NCI-H1417 treated with DMSO at 0.1 percent for 48 hours (cell line): ENCODE results near the gene OCIAD1.
"Not testable (repeated sequence)": the region's sequence is repeated elsewhere in the genome, so short reads cannot be mapped to it uniquely, and the experiment has no call there.

Experiments
- DNase-seq: peaks from one replicate; lab custom pipeline; 2025; lab: John Stamatoyannopoulos, UW

OCIAD1 gene, protein sequence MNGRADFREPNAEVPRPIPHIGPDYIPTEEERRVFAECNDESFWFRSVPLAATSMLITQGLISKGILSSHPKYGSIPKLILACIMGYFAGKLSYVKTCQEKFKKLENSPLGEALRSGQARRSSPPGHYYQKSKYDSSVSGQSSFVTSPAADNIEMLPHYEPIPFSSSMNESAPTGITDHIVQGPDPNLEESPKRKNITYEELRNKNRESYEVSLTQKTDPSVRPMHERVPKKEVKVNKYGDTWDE

DNA sequence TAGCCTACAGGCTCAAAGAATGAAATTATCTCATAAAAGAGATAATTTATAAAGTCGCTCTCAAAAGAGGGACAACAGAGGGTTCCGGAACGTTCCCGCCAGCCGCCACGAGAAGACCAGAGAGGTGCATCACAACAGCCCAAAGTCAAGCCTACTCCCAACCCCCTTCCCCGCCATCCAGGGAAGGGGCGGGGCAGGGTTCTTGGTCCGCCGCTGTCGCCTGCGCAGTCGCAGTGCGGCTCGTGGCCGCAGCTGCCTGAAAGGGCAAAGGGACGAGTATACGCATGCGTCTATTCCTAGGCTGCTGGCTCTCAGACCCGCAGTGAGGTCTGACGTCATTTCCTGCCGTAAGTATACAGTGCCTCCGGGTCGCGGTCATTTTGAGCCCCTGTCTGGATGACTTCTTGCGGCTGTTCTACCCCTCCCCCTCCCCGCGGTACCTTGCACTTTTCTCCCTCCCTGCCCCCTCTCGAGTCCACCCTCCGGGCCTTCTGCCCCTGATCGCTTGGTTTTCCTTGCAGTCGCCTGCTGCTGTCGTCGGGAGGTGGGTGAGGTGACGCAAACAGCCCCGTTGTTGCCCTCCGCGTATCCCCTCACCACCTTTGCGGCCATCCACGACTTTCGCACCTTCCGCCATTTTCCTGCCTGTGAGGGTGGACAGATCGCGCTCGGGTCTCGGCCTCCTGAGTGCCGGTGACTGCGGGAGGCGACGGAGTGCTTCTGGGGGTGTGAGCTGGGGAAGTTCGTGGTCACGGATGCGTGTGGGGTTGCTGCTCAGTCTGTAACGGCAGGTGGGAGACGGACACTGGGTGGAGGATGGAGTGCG, at the start of gene OCIAD1:
Gene OCIAD1 (plus strand): TSS at position 383 of the 826 bp plus-strand sequence. CDS start 1,537 bp downstream, outside the sequence.
- DNase-seq, result peak; percentile 97

DNA sequence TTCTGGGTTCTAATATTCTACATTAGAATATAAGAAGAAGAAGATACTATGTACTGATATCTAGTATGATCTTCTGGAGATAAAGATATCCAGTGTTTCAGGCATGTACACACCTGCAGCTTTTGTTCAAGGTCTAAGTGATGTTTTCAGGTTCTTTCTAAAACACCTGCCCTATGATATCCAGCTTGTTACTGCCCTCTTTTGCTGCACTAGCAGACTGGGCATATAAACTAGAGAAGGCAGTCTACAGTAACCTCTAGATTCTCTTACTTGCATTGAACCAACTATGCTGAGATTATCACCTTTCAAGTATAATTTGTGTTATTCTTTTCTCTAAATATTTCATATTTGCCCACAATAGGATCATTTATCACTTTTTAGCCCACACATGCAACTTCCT, 48.9 kb upstream of the OCIAD1 start:
- no peak for DNase-seq

DNA sequence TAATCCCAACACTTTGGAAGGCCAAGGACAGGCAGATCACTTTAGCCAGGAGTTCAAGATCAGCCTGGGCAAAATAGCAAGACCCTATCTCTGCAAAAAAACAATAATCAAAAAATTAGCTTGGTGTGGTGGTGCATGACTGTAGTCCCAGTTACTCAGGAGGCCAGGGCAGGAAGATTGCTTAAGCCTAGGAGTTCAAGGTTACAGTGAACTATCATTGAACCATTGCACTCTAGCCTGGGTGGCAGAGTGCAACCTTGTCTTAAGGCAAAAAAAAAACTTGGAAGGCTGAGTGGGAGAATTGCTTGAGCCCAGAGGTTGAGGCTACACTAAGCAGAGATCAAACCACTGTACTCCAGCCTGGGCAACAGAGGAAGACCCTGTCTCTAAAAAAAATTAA, 45.6 kb upstream of the OCIAD1 start:
- no peak for DNase-seq

DNA sequence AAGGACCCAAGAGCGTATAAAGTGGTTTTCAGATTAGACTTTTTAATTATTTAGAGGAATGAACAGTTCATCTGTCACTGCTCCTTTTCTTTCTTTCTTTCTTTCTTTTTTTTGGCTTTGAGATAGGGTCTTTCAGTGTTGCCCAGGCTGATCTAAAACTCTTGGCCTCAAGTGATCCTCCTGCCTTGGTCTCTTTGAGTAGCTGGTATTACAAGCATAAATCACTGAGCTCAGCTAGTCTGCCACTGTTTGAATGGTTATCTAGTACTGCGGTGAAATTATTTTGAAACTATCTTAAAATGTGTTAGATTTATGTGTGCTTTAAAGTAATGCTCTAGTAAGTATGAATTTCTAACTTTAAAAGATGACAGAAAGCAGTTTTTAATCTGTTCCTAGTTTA, 44.3 kb upstream of the OCIAD1 start:
- DNase-seq, result no peak

DNA sequence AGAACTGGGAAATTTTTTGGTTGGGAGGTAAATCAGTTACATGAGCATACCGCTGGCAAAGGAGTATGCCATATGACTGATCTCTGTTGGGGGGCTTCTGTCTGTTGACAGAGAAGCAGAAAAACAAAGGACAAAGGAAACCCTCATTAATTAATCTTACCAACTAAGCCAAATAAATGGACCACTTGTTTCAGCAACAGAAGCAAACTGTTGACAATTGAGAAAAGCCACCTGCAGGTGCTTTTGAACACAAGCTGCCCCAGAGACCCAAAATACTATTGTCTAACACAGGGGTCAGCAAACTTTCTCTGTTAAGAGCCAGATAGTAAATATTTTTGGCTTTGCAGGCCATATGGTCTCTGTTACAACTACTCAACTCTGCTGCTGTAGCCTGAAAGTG, 43.8 kb upstream of the OCIAD1 start:
- DNase-seq, result no peak

DNA sequence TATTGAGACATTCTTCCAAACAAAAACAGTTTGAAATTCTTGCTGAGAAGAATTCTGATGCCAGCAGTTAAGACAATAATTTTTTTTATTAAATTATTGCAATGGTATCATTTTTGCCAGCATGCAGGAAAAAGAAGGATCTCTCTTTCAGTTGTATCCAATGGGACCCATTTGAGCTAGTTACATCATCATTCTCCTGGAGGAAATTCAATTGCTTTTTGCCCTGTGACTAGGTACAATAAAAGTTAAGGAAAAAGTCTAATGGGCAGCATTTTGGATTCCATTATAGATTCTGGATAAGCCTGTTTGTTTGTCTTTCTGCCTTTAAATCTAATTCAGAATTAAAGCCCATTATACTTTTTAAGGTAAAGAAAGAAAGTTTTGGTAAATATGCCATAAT, 40.3 kb upstream of the OCIAD1 start:
- DNase-seq, result no peak

DNA sequence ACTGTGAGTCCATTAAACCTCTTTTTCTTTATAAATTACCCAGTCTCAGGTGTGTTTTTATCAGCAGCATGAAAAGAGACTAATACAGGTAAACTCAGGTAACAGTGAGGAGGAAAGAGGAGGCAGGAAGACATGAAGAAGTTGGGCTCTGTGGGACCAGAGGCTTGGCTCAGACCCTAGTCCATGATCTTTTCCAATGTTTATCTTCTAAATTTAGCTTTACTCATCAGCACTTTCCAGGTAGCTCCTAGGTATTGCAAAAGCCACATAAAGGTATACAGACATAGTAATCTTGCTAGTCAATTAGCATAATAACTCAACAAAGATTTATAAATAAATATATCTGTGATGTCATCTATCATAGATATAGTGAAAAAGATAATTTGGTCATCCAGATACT, 39.6 kb upstream of the OCIAD1 start:
- no peak for DNase-seq

DNA sequence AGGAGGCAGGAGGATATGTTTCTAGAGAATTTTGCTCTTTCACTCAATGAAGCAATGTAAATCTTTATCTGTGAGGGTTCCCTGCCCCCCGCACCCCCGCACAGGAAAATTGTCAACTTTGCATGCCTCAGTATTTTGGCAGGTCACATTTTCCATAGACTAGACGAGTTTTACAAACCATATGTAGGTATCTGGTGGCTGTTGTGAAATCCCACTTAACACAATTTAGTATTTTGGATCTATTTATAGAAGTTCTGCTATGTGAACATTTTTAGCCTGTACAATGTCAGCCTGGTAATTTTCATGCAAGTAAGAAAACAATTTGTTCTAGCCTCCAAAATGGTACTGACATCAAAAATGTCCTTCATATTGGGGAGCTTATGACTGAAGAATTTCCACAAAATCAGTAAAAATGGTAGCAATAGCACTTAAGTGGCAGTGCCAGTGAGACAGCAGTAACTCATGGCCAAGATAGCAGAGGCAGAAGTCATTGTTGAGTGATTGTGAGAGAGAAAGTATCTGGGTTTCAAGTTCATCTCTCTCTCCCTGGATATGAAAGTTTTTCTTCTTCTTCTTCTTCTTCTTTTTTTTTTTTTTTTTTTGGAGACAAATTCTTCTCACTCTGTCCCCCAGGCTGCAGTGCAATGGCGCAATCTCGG, 38.4 kb upstream of the OCIAD1 start:
- no peak for DNase-seq

DNA sequence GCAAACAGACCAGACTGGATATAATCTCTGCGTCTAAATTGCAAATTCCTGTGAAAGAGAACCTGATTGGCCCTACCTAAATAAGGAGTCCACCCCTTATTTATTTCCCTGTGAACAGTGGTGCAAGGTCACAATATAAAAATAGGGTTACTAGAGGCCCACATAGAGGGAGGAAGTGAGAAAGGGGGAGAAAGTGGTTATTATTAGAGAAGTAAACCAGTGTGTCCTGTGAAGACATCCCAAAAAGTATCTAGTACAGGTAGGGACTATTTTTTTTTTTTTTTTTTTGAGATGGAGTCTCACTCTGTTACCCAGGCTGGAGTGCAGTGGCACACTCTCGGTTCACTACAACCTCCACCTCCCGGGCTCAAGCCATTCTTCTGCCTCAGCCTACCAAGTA, 35.8 kb upstream of the OCIAD1 start:
- no peak for DNase-seq

DNA sequence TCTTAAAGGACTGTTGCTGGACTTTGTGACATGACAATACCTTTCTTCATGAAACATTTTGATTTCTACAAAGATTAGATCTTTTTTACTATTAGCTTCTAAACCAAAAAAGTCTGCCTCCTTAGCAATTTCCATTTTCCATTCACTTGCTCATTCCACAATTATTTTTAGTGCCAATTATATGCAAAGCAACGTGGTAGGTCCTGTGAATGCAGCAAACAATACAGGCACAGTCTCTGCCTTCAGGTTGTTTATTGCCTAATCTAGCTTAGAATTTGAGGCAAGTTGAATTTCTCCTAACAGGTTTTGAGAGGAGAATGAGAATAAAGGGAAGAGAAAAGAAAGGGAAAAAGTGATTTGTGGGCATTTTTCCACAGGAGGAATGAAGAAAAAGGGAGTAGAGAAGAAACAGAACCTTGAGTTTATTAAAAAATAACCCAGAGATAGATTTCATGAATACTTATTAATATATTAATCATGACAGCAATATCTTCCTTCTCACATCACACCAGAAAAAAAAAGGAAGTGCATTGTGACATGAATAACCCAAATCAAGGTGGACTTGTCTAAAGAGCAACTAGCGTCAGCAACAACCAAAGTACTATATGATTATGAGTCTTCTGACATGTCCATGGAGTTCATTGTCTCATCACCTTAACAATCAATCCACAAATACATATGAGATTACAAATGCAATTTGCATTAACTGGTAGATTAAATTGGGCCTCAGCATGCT, 34.5 kb upstream of the OCIAD1 start:
- no peak for DNase-seq

DNA sequence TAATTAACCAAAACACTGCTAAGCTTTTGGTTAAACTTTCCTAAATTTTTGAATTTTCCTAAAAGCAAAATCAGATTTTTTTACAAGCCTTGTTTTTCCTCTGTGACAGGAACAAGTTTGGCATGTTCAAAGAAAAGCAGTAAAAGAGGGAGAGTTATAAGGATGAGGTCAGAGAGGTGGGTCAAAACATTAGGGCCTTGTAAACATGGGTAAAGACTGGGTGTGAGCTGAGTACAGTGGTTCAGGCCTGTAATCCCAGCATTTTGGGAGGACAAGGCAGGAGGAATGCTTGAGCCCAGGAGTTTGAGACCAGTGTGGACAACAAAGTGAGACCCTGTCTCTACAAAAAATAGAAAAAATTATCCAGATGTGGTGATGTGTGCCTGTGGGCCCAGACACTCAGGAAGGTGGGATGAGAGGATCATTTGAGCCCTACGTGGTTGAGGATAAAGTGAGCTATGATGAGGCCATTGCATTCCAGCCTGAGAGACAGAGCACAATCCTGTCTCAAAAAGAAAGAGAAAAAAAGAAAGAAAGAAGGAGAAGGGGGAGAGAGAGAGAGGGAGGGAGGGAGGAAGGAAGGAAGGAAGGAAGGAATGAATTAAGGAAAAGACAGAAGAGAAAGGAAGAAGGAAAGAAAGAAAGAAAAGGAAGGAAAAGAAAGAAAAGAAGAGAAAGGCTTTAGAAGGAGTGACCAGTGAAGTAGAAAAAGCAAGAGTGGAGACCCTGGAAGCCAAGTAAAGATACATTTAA, 33.8 kb upstream of the OCIAD1 start:
- no peak for DNase-seq

DNA sequence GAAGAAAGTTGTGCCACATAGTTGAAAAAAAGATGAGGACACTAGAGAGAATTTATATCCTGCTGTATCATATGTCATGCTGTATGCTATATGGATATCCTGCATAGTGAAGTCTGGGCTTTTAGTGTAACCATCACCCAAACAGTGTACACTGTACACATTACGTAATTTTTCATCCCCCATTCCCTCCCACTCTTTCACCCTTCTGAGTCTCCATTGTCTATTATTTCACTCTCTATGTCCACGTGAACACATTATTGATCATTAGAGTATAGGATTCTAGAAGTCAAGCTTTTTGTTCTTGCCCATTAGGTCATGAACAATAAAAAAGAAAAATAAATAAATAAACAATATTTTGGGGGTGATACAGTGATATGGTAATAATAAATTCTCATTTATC, 32.8 kb upstream of the OCIAD1 start:
- no peak for DNase-seq

DNA sequence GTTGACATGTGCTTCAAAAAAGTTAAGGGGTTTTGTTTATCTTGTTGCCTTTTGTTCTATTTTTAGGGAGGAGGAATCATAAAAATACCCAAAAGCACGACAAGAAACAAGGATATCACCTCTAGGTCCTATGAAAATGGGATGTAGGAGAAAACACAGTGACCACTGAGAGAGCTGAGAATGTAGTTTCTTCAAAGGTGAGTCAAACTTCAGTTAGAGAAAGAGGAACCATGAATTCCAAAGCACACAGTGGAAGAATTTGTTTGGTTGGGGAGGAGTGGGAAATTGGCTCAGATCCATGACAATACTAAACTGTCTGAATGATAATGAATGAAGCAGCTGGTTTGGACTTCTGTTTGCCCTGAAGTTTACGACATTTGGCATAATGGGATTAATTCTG, 31.7 kb upstream of the OCIAD1 start:
- DNase-seq, result no peak

DNA sequence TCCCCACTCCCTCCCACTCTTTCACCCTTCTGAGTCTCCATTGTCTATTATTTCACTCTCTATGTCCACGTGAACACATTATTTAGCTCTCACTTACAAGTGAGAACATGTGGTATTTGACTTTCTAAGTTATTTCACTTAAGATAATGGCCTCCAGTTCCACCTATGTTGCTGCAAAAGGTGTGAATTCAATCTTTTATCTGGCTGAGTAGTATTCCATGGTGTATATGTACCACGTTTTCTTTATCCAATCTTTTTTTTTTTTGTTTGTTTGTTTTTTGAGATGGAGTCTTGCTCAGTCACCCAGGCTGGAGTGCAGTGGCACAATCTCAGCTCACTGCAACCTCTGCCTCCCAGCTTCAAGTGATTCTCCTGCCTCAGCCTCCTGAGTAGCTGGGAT, 30.7 kb upstream of the OCIAD1 start:
- not testable (repeated sequence) for DNase-seq

DNA sequence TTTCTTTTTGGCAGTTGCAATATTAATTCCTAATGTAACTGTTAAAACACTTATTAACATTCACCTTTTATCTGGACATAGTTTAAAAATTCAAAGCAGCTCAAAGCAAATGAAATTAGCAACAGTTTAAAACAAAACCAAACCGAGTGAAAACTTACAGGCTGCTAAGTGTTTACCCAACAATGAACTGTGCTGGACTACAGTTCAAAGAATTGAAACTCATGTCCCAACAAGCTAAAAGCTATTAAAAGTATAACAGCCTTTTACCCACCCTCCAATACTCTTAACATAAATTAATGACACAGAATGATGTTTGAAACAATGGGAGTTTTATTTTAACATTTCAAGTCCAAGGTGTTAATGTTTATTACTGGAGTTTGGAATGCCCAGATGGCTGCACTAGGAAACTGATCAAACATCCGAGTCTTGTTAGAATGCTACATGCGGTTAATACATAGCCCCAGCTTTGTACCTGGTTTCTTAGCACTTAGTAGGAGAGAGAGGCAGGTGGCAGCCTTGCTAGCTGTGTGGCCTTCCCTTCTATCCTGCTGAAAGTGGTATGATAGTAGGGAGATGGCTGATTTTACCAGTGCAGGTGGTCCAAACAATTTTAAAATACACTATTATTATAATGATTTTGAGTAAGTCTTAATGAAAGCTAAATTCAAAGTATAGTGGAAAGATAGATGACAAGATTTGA, 29.7 kb upstream of the OCIAD1 start:
- no peak for DNase-seq

DNA sequence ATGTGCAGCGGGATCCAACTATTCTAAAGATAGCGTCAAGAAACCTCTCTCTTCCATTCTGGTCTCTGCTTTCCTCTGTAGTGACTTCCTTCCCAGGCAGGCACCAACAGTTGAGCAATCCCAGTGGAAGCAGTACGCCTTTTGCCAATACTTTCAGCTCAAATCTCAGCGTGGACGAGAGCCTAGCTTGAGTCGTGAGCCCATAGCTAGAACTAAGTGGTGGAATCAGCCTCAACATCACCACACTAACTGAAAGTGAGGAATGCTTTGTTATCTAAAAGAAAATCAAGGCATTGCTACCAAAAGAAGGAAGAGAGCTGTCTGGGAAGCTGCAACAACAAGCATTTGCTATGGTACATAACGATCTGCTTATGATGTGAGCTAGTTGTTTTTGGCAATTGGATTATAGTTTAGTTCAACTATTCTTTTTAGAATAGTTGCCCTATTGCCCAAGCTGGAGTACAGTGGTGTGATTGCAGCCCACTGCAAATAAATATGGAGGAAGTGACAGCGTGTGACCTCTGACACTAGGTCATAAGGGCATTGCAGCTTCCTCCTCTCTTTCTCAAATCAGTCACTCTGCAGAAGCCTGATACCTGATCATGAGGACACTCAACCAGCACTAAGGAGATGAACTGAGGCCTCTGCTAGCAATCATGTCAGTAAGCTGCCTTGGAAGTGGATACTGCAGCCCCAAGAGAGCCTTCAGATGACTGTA, 26.1 kb upstream of the OCIAD1 start:
- DNase-seq, result no peak

DNA sequence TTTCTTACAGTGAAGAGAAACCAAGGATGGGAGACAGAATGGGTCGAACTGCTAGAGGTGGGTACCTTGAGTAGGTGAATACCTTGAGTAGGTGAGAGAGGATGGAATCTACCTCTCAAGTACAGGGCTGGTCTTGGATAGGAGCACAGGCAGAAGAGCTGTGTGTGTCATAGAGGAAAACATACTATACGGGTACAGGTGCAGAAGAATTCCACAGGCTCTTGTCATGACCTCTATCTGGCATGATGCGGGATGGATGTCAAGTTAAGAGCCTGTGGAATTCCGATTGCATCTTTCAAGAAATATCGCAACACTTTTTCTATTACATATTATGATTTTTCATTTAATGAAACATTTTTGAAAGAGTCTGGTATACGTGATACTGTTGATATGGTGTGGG, 18.0 kb upstream of the OCIAD1 start:
- no peak for DNase-seq

DNA sequence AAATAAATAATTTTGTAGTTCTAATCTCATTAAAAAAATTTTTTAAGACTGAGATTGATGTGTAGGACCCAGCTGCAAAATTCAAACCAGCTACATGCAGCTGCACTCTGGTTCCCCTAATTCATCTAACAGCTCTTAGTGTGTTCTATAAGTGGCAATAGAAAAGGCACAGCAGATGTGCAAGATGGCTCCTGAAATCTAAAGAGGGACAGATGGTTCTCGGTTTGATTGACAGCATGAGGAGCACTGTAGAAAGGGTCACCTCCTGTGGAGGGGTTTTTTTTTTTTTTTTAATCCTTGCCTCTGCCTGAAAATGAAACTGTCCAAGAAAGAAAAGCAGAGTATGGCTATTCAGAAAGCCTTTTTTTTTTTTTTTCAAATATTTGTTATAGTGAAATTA, 16.9 kb upstream of the OCIAD1 start:
- DNase-seq, result peak; percentile 48

DNA sequence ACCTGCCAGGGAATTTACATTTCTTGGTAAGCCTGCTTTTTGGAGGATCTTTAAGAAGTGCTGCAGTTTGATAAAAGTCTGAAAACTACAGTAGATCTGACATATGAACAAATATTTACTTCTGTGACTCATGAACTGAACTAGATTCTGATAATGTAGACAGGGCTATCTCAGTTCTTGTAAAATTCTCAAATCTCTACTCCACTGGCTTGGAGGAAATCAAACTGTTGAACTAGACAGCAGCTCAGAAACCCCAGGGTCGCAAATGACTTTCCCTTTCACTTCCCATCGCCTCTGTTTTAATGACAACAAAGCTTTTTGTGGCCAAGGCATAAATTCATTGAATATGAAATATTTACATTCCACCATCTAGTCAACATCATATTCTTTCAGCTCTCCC, 15.4 kb upstream of the OCIAD1 start:
- no peak for DNase-seq

DNA sequence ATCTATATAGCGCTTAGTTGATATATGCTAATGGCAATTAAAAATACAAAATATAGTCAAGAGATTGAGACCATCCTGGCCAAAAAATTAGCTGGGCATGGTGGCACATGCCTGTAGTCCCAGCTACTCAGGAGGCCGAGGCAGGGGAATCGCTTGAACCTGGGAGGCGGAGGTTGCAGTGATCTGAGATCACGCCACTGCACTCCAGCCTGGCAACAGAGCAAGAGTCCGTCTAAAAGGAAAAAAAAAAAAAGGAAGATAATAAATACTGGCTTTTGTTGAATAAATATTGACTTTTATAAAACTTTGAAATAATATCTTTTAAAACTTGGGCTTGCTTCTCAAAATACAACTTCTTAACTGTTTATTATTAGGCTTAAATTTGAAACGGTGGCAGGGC, 14.6 kb upstream of the OCIAD1 start:
- DNase-seq, result not testable (repeated sequence)
